ENCODE data around the gene POU1F1.
A peak's percentile ranks its signal among the peaks of the same experiment; 100 is the strongest.
"Not testable (repeated sequence)": the region's sequence is repeated elsewhere in the genome, so short reads cannot be mapped to it uniquely, and the experiment has no call there.

The POU1F1 gene

DNA sequence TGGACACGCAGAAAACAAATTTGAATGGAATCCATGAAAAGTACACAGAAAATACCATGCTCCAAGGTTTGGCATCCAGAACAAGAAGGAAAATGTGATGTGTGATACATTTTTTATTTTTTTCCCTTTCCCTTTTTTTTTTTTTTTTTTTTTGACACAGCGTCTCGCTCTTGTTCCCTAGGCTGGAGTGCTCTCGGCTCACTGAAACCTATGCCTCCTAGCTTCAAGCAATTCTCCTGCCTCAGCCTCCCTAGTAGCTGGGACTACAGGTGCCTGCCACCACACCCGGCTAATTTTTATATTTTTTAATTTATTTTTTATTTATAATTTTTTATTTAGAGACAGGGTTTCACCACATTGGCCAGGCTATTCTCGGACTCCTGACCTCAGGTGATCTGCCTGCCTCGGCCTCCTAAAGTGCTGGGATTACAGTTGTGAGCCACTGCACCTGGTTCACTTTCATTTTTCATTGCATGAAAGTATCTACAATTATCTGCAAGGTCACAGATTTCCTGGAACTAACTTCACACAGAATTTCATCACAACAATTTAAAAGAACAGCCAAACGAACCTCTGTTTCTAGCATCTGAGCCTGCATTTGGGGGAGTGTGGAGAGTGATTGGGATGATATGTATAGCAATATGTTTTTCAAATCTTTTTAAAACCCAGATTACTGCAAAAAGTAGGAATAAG, 8.3 kb downstream of the POU1F1 start:
- ATAC-seq (ENCODE audit: low read depth): no peak
- no peaks in the 10 kb centered on the region for H3K36me3 ChIP-seq (ENCODE audit: low read depth)
- no peak overlapping the region for H3K27ac ChIP-seq (ENCODE audit: poor library complexity, severe bottlenecking)
- H3K4me1 ChIP-seq (ENCODE audit: insufficient read depth, poor library complexity, severe bottlenecking): no peaks in the 10 kb centered on the region
- no peak overlapping the region for H3K4me3 ChIP-seq (ENCODE audit: severe bottlenecking)
- no peaks in the 10 kb centered on the region for H3K27me3 ChIP-seq (ENCODE audit: insufficient read depth, poor library complexity, severe bottlenecking)
- no peak for TF ChIP-seq CTCF (IDR thresholded peaks at IDR 0.05; ENCODE audit: poor library complexity, severe bottlenecking)
- H3K9me3 ChIP-seq (ENCODE audit: severe bottlenecking): no peaks in the 10 kb centered on the region
- DNase-seq (ENCODE audit: low spot score): no peak

DNA sequence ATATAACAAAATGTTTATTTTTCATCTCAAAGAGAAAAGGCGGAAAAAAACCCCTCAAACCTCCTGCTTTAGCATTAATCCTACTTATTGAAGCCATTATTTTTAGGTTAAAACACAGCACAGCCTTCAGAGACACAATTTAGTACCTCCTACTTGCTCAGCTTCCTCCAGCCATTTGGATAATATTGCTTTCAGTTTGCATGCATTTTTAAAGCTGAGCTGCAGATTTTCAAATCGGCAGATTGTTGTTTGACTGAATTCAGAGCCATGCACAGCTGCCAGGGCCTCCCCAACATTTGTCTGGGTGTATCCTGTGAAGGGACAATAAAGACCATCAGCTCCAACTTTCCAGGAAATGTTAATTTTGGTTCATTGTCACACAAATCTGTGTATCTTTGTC, 14.5 kb downstream of the POU1F1 start:
- ATAC-seq (ENCODE audit: low read depth) (no peak), DNase-seq (ENCODE audit: low spot score) (no peak)
- TF ChIP-seq CTCF (IDR thresholded peaks at IDR 0.05; ENCODE audit: poor library complexity, severe bottlenecking): no peak
- no peaks in the 10 kb centered on the region for H3K4me1 ChIP-seq (ENCODE audit: insufficient read depth, poor library complexity, severe bottlenecking)
- no peaks in the 10 kb centered on the region for H3K27me3 ChIP-seq (ENCODE audit: insufficient read depth, poor library complexity, severe bottlenecking)
- no peak overlapping the region for H3K4me3 ChIP-seq (ENCODE audit: severe bottlenecking)
- no peaks in the 10 kb centered on the region for H3K36me3 ChIP-seq (ENCODE audit: low read depth)
- no peak overlapping the region for H3K27ac ChIP-seq (ENCODE audit: poor library complexity, severe bottlenecking)
- H3K9me3 ChIP-seq (ENCODE audit: severe bottlenecking): no peaks in the 10 kb centered on the region

GRCh38 chr3:87260270-87260669, 16.1 kb downstream of the POU1F1 start:
- ATAC-seq (ENCODE audit: low read depth) (0 out of 3 replicates have a peak, but pooled peaks have one; percentile 35), DNase-seq (ENCODE audit: low spot score) (no peak)
- Histone ChIP-seq H3K27me3 (ENCODE audit: insufficient read depth, poor library complexity, severe bottlenecking) (no peaks in the 10 kb centered on the region), H3K36me3 (ENCODE audit: low read depth) (peaks cover 4% of the 10 kb centered on the region), H3K27ac (ENCODE audit: poor library complexity, severe bottlenecking) (no peak overlapping the region), H3K4me1 (ENCODE audit: insufficient read depth, poor library complexity, severe bottlenecking) (no peaks in the 10 kb centered on the region), H3K4me3 (ENCODE audit: severe bottlenecking) (no peak overlapping the region), H3K9me3 (ENCODE audit: severe bottlenecking) (no peaks in the 10 kb centered on the region)
- TF ChIP-seq CTCF (IDR thresholded peaks at IDR 0.05; ENCODE audit: poor library complexity, severe bottlenecking): peak; percentile 82

DNA sequence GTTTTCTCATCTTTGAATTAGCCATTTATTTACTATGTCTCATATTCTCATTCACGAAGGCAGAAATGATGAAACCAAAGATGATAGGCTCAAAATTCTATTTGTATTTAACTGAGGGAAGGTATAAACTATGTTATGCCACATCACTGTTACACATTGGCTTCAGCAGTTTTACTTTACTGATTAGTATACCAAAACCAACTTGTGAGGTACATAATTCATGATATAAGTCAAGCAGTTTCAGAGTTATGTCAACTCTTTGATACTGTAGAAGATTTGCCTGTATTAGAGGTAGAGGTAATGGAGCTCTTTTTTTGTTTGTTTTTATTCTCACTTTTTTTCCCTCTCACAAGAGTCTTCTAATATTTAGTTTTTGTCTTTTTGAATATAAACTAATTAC, 26.4 kb downstream of the POU1F1 start:
- DNase-seq (ENCODE audit: low spot score) (no peak), ATAC-seq (ENCODE audit: low read depth) (no peak)
- H3K4me3 ChIP-seq (ENCODE audit: severe bottlenecking): no peak overlapping the region
- H3K36me3 ChIP-seq (ENCODE audit: low read depth): peaks cover 82% of the 10 kb centered on the region
- H3K27me3 ChIP-seq (ENCODE audit: insufficient read depth, poor library complexity, severe bottlenecking): no peaks in the 10 kb centered on the region
- H3K27ac ChIP-seq (ENCODE audit: poor library complexity, severe bottlenecking): no peak overlapping the region
- TF ChIP-seq CTCF (IDR thresholded peaks at IDR 0.05; ENCODE audit: poor library complexity, severe bottlenecking): no peak
- peaks cover 13% of the 10 kb centered on the region for H3K4me1 ChIP-seq (ENCODE audit: insufficient read depth, poor library complexity, severe bottlenecking)
- no peaks in the 10 kb centered on the region for H3K9me3 ChIP-seq (ENCODE audit: severe bottlenecking)

- no peaks in the 10 kb centered on the region for H3K27me3 ChIP-seq (ENCODE audit: insufficient read depth, poor library complexity, severe bottlenecking)
- no peak overlapping the region for H3K27ac ChIP-seq (ENCODE audit: poor library complexity, severe bottlenecking)
- DNase-seq (ENCODE audit: low spot score): no peak
- 0 out of 3 replicates have a peak, but pooled peaks have one; percentile 49 for ATAC-seq (ENCODE audit: low read depth)
- H3K36me3 ChIP-seq (ENCODE audit: low read depth): peaks cover 79% of the 10 kb centered on the region
- no peak for TF ChIP-seq CTCF (IDR thresholded peaks at IDR 0.05; ENCODE audit: poor library complexity, severe bottlenecking)
- H3K4me3 ChIP-seq (ENCODE audit: severe bottlenecking): no peak overlapping the region
- no peaks in the 10 kb centered on the region for H3K9me3 ChIP-seq (ENCODE audit: severe bottlenecking)
- peaks cover 13% of the 10 kb centered on the region for H3K4me1 ChIP-seq (ENCODE audit: insufficient read depth, poor library complexity, severe bottlenecking)
Measured at GRCh38 chr3:87248831-87249230, 27.6 kb downstream of the POU1F1 start.

GRCh38 chr3:87248231-87248630, 28.2 kb downstream of the POU1F1 start:
- H3K36me3 ChIP-seq (ENCODE audit: low read depth): peaks cover 73% of the 10 kb centered on the region
- ATAC-seq (ENCODE audit: low read depth); H3K4me3 ChIP-seq (ENCODE audit: severe bottlenecking); DNase-seq (ENCODE audit: low spot score); H3K9me3 ChIP-seq (ENCODE audit: severe bottlenecking); H3K27me3 ChIP-seq (ENCODE audit: insufficient read depth, poor library complexity, severe bottlenecking); H3K27ac ChIP-seq (ENCODE audit: poor library complexity, severe bottlenecking): not testable (repeated sequence)
- H3K4me1 ChIP-seq (ENCODE audit: insufficient read depth, poor library complexity, severe bottlenecking): peaks cover 13% of the 10 kb centered on the region

All from RWPE2 (cell line).